Stimulated activated CD4-positive, alpha-beta T cell treated with anti-CD3 and anti-CD28 coated beads, Interleukin-4, amount 100 ng/mL, for 4 hours (primary cell): ENCODE data around the gene SLC2A4.

ENCODE experiments used
- DNase-seq, 2 experiments: peaks; one replicate each; pipeline ENCODE4 v3.0.0-alpha.2; 2020

Gene SLC2A4

DNA sequence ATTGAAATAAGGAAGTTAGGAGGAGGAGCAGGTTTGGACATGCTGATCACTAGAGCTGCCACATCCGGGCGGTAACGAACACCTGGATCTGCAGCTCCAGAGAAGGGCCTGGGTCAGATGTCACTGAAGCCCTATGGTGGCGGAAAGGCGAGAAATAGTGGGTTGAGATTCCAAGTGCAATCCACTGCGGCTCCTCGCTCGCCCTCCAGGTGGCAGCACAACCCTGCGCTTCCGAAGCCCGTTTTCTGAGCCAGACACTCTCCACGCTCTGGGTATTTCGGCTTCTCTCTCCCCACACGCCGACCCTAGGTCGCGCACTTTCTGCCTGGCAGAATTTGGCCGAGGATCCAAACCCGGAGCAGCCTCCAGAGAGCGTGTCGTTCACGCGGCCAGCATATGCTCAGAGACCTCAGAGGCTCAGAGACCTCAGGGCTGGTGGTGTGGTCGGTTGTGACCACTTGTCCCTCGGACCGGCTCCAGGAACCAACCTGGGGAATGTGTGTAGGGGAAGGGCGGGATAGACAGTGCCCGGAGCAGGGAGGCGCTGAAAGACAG lies 922 bp upstream of the SLC2A4 start:
- DNase-seq: peak; percentile 81 to 82

DNA sequence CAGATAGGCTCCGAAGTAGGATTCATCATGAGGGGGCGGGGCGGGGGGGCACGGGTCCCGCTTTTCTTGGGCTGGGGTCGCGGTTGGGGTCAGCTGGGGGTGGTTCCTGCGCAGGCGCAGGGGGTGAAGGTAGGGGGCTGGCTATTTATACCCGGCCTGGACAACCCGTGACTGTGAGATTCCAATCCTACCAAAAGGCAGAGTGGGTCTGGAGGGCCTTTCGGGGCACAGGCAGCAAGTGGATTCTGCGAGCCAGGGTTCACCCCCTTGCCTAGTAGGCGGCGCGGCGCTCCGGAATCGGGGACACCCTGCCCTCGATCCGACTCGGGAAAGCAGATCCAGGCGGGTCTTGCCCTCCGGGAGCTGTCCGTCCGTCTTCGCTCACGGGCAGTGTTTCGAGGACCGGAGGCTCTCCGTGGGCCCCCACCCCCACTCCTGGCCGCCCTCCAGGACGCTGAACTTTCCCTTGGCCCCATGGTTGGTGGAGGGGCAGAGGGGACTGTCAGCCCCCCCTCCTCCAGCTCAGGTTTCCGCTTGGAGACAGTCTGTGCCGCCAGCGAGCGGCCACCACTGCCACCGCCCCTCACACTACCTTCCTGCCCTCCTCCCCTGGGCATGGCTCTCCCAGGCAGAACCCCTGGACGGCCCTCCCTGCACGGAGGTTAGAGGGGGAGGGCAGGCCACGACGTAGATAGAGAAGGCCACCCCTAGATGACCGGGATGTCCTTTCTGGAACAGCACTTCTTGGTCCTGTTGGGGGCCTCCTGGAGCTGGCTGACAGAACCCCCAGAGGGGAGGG lies 634 bp downstream of the SLC2A4 start:
- no peak for DNase-seq

DNA sequence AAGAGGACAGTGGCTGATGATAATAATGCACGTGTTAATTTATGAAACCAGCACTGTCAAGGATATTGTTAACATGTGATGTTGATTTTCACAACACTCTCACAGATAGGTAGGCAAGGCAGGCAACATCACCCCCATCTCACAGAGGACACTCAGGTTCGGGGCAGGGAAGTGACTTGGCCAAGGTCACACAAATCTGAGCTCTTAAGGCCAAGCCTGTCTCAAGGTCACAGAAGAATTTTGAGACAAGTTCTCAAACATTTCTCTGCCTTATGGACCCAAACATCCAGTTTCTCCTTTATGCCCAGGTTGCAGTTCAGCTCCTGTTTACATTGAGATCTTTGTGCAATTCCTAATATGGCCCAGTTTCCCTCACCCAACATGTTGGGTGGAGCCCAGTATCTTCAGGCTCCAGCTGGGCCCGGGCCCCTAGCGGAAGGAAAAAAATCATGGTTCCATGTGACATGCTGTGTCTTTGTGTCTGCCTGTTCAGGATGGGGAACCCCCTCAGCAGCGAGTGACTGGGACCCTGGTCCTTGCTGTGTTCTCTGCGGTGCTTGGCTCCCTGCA lies 1.3 kb downstream of the SLC2A4 start:
- no peak for DNase-seq

DNA sequence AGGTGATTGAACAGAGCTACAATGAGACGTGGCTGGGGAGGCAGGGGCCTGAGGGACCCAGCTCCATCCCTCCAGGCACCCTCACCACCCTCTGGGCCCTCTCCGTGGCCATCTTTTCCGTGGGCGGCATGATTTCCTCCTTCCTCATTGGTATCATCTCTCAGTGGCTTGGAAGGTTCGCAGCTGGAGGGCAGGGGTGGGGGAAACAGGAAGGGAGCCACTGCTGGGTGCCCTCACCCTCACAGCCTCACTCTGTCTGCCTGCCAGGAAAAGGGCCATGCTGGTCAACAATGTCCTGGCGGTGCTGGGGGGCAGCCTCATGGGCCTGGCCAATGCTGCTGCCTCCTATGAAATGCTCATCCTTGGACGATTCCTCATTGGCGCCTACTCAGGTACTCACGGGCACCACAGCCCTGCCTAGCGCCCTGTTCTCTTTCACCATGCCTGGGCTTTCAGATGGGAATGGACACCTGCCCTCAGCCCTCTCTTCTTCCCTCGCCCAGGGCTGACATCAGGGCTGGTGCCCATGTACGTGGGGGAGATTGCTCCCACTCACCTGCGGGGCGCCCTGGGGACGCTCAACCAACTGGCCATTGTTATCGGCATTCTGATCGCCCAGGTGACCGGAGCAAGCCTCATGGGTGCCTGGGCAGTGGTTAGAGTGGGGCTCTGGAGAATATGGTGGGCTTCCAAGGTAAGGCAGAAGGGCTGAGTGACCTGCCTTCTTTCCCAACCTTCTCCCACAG lies 2.1 kb downstream of the SLC2A4 start:
- no peak for DNase-seq

DNA sequence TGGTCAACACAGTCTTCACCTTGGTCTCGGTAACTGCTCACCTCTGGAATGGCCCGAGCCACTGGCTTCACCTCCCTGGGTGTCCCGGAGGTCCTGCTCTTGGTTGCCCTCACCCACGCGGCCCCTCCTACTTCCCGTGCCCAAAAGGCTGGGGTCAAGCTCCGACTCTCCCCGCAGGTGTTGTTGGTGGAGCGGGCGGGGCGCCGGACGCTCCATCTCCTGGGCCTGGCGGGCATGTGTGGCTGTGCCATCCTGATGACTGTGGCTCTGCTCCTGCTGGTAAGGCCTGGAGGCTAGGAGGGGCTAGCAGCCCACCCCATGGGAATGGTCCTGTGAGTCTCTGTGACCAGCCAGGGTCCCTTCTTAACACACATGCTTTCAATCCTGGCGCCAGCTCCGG lies 3.4 kb downstream of the SLC2A4 start:
- DNase-seq: no peak

DNA sequence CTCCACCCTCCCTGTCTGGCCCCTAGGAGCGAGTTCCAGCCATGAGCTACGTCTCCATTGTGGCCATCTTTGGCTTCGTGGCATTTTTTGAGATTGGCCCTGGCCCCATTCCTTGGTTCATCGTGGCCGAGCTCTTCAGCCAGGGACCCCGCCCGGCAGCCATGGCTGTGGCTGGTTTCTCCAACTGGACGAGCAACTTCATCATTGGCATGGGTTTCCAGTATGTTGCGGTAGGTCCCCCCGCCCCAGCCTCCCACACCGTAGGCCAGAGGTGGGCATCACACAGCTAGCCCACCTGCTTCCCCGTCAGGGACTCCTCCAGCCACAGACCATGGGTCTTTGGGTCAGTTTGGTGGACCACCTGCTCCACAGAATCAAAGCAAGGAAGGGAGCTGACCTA lies 4.2 kb downstream of the SLC2A4 start:
- no peak for DNase-seq

DNA sequence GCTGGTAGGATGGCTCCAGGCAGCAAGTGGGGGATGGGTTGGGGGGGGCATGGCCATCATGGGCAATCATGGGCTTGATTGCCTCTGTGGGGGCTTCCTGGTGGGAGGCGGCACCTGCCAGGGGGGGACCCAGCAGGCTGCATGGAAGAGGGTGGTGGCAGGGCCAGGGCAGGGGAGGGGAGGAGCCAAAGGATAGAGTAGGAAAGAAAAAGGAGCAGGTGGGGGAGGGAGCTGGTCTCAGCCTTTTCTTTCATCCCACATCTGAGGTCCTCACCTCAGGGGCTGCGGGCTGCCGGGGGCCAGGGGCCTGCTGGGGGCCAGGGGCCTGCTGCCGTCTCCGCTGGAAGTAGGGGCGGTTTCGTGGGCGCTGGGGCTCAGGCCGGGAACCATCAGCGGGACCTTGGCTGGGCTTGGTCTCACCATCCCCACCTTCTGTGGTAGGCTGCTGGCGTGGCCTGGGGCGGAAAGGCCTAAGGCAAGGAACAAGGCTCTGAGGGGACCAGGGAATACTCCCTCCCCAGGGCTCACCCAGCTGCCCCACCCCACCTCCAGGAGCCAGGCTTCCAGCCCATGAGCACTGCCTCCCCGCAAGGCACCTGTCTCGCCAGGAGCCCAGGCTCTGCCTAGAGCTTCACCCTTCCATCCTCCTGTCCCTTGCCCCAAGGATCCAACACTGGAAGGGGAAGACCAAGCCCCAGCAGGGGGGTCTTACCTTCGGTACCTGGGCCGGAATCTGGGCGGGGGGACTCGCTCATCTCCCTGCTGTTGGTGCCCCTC lies 7.9 kb downstream of the SLC2A4 start:
- DNase-seq: no peak

DNA sequence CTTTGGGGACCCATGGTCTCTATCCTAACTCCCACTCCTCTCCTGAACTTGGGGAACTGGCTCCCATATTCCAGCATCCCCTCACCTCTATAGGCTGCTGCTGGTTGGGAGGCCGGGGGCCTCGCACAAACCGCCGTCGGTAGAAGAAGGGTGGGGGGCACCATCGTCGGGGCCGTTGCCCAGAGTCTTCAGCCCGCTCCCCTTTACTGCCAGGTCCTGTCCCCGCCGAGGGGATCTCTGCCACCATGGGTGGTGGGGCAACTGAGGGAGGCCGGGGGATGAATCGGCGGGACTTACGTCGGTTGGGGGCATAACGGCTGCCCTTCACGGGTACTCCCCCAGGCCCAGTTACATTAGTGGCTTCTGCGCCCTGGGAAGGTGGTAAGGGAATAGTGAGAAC lies 8.6 kb downstream of the SLC2A4 start:
- no peak for DNase-seq

DNA sequence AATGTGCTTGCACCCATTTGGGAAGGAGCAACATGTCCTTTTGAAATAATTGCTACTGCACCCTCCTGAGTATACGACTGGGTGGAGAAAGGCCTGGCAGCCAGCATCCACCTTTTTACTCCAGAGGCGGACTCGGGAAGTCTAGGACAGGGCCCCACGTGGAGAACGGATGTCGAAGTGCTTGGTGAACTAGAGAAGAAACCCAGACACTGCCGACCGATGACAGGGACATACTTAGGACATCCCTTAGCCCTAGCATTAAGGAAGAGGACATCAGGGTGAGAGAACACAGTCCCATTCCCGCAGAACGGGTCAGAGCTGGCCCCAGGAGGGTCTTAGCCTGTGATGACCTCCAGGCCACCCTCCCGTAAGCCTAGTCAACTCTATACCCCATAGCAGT lies 9.2 kb downstream of the SLC2A4 start:
- no peak for DNase-seq

DNA sequence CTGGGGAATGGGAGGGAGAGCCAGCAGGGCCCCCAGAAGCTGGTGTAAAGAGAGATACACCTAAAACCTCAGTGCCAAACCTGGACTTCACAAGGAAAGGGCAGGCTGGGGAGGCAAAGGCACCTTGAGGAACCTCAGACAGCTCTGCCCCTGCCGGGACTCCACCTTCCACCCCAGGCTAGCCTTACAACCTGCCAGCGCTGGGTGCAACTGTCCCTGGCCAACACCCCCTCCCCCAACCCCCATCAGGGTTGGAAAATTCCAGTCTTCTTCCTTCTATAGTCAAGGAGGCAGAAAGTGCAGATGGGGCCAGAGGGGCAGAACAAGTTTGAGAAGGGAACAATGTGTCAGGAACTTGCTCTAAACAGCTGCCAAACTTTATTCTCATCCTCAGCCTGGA lies 10.7 kb downstream of the SLC2A4 start:
- no peak for DNase-seq

DNA sequence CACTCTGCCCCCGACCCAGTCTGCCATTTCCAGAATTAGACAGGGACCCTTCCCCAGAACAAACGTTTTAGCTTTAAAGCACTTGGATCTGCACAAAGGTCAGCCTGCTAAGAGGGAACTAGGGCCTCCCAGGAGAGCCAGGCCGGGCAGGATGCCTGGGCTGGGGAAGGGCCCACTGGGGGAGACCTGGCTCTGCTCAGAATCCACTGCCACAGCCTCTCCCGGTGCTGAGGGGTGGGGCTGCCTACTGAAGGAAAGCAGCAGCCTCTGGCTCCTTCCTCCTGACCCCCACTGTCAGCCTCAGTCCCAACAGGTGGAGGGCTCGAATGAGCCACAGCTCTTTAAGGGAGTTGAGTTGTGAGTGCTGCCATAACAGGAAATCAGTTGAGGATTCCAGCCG lies 11.2 kb downstream of the SLC2A4 start:
- no peak for DNase-seq

DNA sequence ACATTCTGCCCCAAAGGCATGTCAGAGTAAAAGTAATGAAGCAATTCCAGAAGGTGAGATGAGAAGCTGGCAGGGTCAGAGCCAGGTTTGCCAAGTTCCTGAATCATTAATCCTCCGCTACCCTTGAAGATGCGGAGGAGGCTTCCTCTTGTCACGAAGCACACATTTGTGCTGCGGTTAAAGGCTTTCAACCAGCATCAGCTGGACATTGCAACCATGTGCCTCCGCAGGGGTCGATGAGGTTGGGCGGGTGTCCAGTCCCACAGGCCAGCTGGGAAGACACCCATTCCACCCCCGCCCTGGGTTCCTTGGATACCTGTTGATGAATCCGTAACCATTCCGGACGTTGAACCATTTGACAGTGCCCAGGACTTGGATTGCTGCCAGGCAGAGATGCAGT lies 11.6 kb downstream of the SLC2A4 start:
- DNase-seq: no peak

DNA sequence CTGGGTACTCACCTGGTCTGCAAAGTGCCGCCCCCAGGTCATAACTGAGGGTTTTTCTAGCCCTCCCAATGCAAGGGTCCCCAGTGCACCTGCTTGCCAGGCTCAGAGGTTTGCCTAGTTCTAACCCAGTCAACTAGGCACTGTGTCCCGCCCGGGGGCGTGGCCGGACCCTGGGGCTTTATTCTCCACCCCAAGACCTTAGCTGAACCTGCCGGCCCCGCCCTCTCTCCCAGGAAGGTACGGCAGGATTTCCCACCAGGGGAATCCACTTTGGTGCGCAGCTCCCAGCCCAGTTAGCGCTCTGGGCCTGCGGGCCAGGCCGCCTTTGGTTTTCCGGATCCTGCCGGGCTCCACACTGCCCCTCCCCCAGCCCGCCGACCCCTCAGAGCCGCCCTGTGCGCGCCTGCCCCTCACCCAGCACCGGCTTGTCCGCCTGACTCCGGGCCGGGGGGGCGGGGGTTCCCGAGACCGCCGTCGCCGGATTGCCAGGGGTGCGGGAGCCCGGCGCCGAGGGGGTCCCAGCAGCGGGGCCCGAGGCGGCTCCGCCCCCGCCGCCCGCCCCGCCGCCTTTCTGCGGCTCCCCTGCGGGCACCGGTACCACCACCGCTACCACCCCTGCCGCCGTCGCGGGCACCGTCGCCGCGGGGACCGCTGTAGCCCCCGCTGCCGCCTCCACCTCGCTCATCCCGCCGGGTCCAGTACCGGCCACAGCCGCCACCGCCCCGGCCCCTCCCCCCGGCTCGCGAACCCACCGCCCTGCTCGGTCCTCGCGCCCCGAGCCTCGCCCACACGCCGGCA lies 12.5 kb downstream of the SLC2A4 start:
- no peak for DNase-seq

DNA sequence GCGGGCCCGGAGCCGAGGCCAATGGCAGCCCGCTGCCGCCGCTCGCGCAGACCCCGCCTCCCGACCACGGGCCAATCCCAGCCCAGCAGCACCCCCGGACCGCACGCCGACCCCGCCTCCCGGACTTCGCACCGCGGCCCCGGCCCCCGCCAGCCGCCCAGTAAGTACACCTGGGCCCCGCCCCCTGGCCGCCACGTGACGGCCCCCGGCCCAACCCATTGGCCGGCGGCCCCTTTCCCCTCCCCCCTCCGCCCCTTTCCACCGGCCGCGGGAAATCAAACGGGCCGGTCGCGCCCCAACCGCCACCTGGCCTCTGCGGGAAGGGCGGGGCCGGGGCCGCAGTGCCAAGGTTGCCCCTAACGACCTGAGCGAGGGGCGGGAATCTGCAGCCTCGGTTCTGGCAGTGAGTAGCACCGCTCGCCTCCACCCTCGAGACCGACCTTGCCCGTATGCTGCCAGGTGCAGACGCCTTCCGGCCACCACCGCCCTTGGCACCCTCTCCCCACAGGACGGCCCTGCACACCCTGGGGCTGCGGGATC lies 13.2 kb downstream of the SLC2A4 start, which contains the start of gene YBX2:
YBX2 (minus strand) TSS at position 26 of the 540 bp plus-strand sequence. CDS start 139 bp downstream, outside the sequence.
- peak; percentile 70 to 78 for DNase-seq

DNA sequence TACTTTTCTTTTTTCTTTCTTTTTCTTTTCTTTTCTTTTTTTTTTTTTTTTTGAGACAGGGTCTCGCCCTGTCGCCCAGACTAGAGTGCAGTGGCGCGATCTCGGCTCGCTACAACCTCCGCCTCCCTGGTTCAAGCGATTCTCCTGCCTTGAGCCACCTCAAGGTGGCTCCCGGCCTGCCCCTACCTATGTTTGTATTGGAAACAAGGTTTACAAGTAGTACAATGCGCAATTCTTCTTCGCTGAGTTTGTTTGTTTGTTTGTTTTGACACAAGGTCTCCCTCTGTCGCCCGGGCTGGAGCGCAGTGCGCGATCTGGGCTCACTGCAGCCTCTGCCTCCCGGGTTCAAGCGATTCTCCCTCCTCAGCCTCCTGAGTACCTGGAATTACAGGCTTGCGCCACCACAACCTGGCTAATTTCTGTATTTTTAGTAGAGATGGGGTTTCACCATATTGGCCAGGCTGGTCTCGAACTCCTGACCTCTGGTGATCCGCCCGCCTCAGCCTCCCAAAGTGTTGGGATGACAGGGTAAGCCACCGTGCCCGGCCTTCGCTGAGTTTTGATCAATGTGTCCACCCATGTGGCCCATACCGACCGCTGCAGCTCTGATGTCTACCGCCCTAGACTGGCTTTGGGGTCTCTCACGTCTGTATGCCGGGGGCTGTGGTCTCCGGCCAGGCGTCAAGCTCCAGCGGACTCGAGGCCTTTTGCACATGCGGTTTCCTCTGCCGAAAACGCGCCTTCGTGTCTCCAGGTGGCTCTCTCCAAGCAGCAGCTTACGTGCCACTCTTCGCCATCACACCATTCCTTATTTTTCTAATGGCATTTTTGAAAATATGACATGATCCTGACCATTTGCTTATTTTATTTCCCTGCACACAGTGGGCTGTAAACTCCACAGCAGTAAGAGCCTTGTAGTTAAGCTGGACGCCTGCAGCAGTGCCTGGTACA lies 14.0 kb downstream of the SLC2A4 start:
- DNase-seq: no peak

DNA sequence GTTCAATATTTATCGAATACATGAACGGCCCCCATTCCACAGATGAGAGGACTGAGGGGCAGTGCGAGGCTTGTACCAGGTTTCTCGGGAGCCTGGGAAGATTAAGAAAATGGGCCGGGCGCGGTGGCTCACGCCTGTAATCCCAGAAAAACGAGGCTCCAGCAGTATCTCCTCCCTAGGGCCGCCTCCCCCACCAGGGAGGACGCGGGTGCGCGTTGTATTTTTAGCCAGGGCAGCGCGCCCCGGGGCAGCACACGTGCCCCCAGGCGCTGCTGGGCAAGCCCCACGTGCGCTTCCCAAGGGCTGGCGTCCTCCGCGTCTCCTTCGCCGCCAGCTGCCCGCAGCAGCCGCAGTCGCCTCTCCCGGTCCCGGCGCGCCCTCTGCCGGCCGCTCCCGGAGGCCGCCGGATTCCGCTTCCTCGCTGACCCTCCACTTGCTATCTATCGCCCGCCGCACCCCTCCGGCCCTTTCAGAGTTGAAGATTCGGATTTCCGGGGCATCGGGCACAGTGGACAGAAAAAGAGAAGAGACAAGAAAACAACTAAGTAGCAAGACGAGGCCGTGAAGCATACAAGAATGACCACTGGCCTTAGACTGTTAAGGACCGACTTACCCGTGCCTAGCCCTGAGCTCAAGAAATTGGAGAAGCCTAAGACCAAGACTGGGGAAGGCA lies 14.8 kb downstream of the SLC2A4 start:
- peak; percentile 52 to 71 for DNase-seq

DNA sequence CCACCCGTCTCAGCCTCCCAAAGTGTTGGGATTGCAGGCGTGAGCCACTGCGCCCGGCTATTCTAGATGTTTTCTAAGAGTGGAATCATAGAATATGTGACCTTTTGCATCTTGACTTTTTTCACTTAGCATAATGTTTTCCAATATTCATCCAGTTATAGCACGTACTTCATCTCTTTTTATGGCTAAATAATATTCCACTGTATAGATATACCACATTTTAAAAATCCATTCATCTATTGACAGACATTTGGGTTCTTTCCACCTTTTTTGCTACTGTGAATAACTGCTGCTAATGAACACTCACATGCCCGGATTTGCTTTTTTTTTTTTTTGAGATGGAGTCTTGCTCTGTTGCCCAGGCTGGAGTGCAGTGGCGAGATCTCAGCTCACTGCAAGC lies 22.7 kb downstream of the SLC2A4 start:
- DNase-seq: no peak

DNA sequence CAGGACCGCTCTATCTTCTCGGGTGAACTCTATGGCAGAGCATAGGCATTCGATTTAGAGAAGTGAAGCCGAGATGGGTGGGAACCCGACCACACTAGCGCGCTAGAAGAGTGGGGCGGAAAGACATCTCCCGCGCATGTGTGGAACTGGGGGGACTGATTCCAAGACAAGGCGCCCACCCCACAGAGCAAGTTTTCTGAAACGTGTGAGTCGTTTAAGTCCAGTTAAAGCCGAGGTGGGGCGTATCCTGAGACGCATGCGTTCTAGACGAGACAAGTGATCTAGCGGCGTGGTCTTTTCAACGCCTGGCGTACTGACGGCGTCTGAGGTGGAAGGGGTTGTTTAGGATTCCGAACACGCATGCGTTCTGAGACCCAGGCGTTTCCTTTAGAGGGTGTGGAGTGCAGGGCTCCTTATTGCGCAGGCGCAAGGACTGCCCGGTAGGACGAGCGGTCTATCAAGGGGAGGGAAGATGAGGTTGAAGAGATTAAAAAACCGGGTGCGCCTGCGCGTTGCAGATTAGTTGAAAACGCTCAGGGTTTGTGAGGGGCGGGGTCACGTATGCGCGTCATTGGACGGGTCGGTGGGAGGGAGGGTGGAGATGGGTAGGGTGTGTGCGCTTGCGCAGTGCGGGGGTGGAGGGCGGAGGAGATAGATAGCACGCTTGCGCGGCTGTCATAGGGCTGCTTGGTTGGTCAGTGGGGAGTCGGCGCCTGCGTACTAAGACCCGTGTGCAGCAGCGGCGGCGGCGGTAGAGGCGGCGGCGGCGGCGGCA lies 25.6 kb downstream of the SLC2A4 start, which contains the start of gene EIF5A:
EIF5A (plus strand) TSS at position 718 of the 775 bp plus-strand sequence. CDS start 2,008 bp downstream, outside the sequence.
- DNase-seq: peak; percentile 100
